SJCRH30 (cell line): Measurements from ENCODE around the gene CELF5. TPM values are rescaled to one million over a fixed set of nuclear protein-coding genes. Genes with fewer than 3 reads are reported as not detected.
"Not testable (repeated sequence)": the region's sequence is repeated elsewhere in the genome, so short reads cannot be mapped to it uniquely, and the experiment has no call there.

ENCODE experiments used
- DNase-seq, 2 experiments: peaks; one replicate each; pipeline ENCODE4 v3.0.0-alpha.2; 2015 to 2020
- H3K27ac ChIP-seq: fragments of 250-450 bp; sonication (Bioruptor Pico); 2 replicates; pipeline ENCODE4 v1.5.1; 2020; ENCODE audit warnings: mild to moderate bottlenecking, moderate library complexity
- H3K27me3 ChIP-seq: fragments of 250-450 bp; sonication (Bioruptor Pico); 2 replicates; pipeline ENCODE4 v1.5.1; 2020; ENCODE audit warnings: mild to moderate bottlenecking, moderate library complexity
- H3K36me3 ChIP-seq: fragments of 250-450 bp; sonication (Bioruptor Pico); 2 replicates; pipeline ENCODE4 v1.5.1; 2020; ENCODE audit warnings: mild to moderate bottlenecking, moderate library complexity
- H3K4me1 ChIP-seq: fragments of 250-450 bp; sonication (Bioruptor Pico); 2 replicates; pipeline ENCODE4 v1.5.1; 2020; ENCODE audit warnings: mild to moderate bottlenecking, moderate library complexity
- H3K4me3 ChIP-seq: fragments of 250-450 bp; sonication (Bioruptor Pico); 2 replicates; pipeline ENCODE4 v1.5.1; 2020; ENCODE audit warnings: mild to moderate bottlenecking, moderate library complexity
- H3K9me3 ChIP-seq: fragments of 250-450 bp; sonication (Bioruptor Pico); replicated peaks from 2 replicates; pipeline ENCODE4 v1.5.1; 2020; ENCODE audit warnings: mild to moderate bottlenecking, moderate library complexity
- total RNA-seq: library from RNA; depleted of rRNA; stranded (reverse); fragments of >200 nt; shearing (Covaris generic); gene quantifications from 2 replicates; pipeline ENCODE4 v1.2.3, GENCODE V29; 2014

The CELF5 gene
- total RNA-seq, 1 experiment from 2014 or later, result not detected

GRCh38 chr19:3328743-3329142 is 104.3 kb downstream of the CELF5 start:
- Histone ChIP-seq H3K36me3 (no peaks in the 10 kb centered on the region), H3K9me3 (no peaks in the 10 kb centered on the region), H3K27me3 (peaks cover 10% of the 10 kb centered on the region), H3K27ac (no peak overlapping the region), H3K4me3 (no peak overlapping the region), H3K4me1 (no peaks in the 10 kb centered on the region)
- no peak for DNase-seq

- no peaks in the 10 kb centered on the region for H3K36me3 ChIP-seq
Measured at GRCh38 chr19:3330047-3330446, 105.6 kb downstream of the CELF5 start.

GRCh38 chr19:3332232-3332631 is 107.8 kb downstream of the CELF5 start:
- H3K27me3 ChIP-seq, result peaks cover 13% of the 10 kb centered on the region
- not testable (repeated sequence) for DNase-seq, H3K4me3 ChIP-seq, H3K4me1 ChIP-seq, H3K9me3 ChIP-seq, H3K36me3 ChIP-seq, H3K27ac ChIP-seq

More at GRCh38 chr19:3330047-3330446, 105.6 kb downstream of the CELF5 start:
- Histone ChIP-seq H3K4me1 (no peaks in the 10 kb centered on the region), H3K4me3 (no peak overlapping the region), H3K27ac (no peak overlapping the region), H3K27me3 (peaks cover 10% of the 10 kb centered on the region), H3K9me3 (no peaks in the 10 kb centered on the region)
- no peak for DNase-seq

GRCh38 chr19:3333020-3333583 is 108.6 kb downstream of the CELF5 start:
- no peaks in the 10 kb centered on the region; the same call in 1 of the 2 replicates for H3K4me1 ChIP-seq
- H3K27ac ChIP-seq, result no peak overlapping the region
- peaks cover 13% of the 10 kb centered on the region for H3K27me3 ChIP-seq
- no peaks in the 10 kb centered on the region for H3K9me3 ChIP-seq
- no peak overlapping the region for H3K4me3 ChIP-seq
- DNase-seq, result no peak
- no peaks in the 10 kb centered on the region for H3K36me3 ChIP-seq

- Histone ChIP-seq H3K9me3 (no peaks in the 10 kb centered on the region), H3K27ac (no peak overlapping the region), H3K36me3 (no peaks in the 10 kb centered on the region), H3K27me3 (peaks cover 13% of the 10 kb centered on the region), H3K4me3 (no peak overlapping the region), H3K4me1 (no peaks in the 10 kb centered on the region; the same call in 1 of the 2 replicates)
- no peak for DNase-seq
Measured at GRCh38 chr19:3333662-3334061, 109.2 kb downstream of the CELF5 start.

GRCh38 chr19:3334749-3335430 is 110.4 kb downstream of the CELF5 start:
- not testable (repeated sequence) for H3K27ac ChIP-seq, H3K9me3 ChIP-seq, H3K4me1 ChIP-seq, H3K36me3 ChIP-seq, DNase-seq, H3K4me3 ChIP-seq
- peaks cover 13% of the 10 kb centered on the region for H3K27me3 ChIP-seq

GRCh38 chr19:3335431-3336350 is 111.2 kb downstream of the CELF5 start:
- no peaks in the 10 kb centered on the region for H3K9me3 ChIP-seq
- no peaks in the 10 kb centered on the region; the same call in 1 of the 2 replicates for H3K4me1 ChIP-seq
- H3K27me3 ChIP-seq, result peaks cover 10% of the 10 kb centered on the region
- no peaks in the 10 kb centered on the region for H3K36me3 ChIP-seq
- H3K27ac ChIP-seq, result no peak overlapping the region
- no peak overlapping the region for H3K4me3 ChIP-seq
- no peak for DNase-seq

- H3K27me3 ChIP-seq, result peaks cover 4% of the 10 kb centered on the region
- DNase-seq, result no peak
- H3K9me3 ChIP-seq, result no peaks in the 10 kb centered on the region
- H3K36me3 ChIP-seq, result no peaks in the 10 kb centered on the region
- no peak overlapping the region for H3K4me3 ChIP-seq
- H3K27ac ChIP-seq, result no peak overlapping the region
- H3K4me1 ChIP-seq, result no peaks in the 10 kb centered on the region; the same call in 1 of the 2 replicates
Measured at GRCh38 chr19:3336351-3336679, 111.9 kb downstream of the CELF5 start.

GRCh38 chr19:3336680-3337523 is 112.4 kb downstream of the CELF5 start:
- H3K27ac ChIP-seq, result no peak overlapping the region
- H3K9me3 ChIP-seq, result no peaks in the 10 kb centered on the region
- no peaks in the 10 kb centered on the region for H3K36me3 ChIP-seq
- DNase-seq, result no peak
- H3K27me3 ChIP-seq, result peaks cover 3% of the 10 kb centered on the region
- H3K4me3 ChIP-seq, result no peak overlapping the region
- no peaks in the 10 kb centered on the region; the same call in 1 of the 2 replicates for H3K4me1 ChIP-seq

- H3K36me3 ChIP-seq, result no peaks in the 10 kb centered on the region
- no peak overlapping the region for H3K4me3 ChIP-seq
- peaks cover 3% of the 10 kb centered on the region; the same call in 1 of the 2 replicates for H3K27me3 ChIP-seq
- DNase-seq, result no peak
- H3K4me1 ChIP-seq, result no peaks in the 10 kb centered on the region; the same call in 1 of the 2 replicates
- no peaks in the 10 kb centered on the region for H3K9me3 ChIP-seq
- H3K27ac ChIP-seq, result no peak overlapping the region
Measured at GRCh38 chr19:3338541-3339181, 114.2 kb downstream of the CELF5 start.

- Histone ChIP-seq H3K4me3 (no peak overlapping the region), H3K9me3 (no peaks in the 10 kb centered on the region), H3K27ac (no peak overlapping the region), H3K36me3 (no peaks in the 10 kb centered on the region), H3K4me1 (no peaks in the 10 kb centered on the region; the same call in 1 of the 2 replicates), H3K27me3 (peaks cover 3% of the 10 kb centered on the region; the same call in 1 of the 2 replicates)
- DNase-seq, result no peak
Measured at GRCh38 chr19:3340340-3340739, 115.9 kb downstream of the CELF5 start.

GRCh38 chr19:3342246-3342645 is 117.8 kb downstream of the CELF5 start:
- no peak overlapping the region for H3K27ac ChIP-seq
- no peaks in the 10 kb centered on the region for H3K36me3 ChIP-seq
- H3K9me3 ChIP-seq, result no peaks in the 10 kb centered on the region
- no peaks in the 10 kb centered on the region for H3K27me3 ChIP-seq
- peaks cover 2% of the 10 kb centered on the region; the same call in 1 of the 2 replicates for H3K4me1 ChIP-seq
- H3K4me3 ChIP-seq, result no peak overlapping the region
- DNase-seq, result no peak

- not testable (repeated sequence) for H3K27ac ChIP-seq, H3K4me1 ChIP-seq, H3K36me3 ChIP-seq
Measured at GRCh38 chr19:3342962-3343361, 118.5 kb downstream of the CELF5 start.

More at GRCh38 chr19:3342962-3343361, 118.5 kb downstream of the CELF5 start:
- not testable (repeated sequence) for DNase-seq, H3K4me3 ChIP-seq, H3K9me3 ChIP-seq, H3K27me3 ChIP-seq
